Measurements from ENCODE around the gene PLIN5.

The PLIN5 gene

GRCh38 chr19:4541114-4541805 lies 6.2 kb upstream of the PLIN5 start:
- no peak for TF ChIP-seq CTCF (IDR thresholded peaks at IDR 0.05; ENCODE audit: low read depth, low read length, missing control alignments)
- H3K4me3 ChIP-seq (ENCODE audit: low read depth, low read length) = no peak overlapping the region
- DNase-seq (ENCODE audit: low read depth) = no peak

- no peak for TF ChIP-seq CTCF (IDR thresholded peaks at IDR 0.05; ENCODE audit: low read depth, low read length, missing control alignments)
- DNase-seq (ENCODE audit: low read depth) = peak; percentile 49
- H3K4me3 ChIP-seq (ENCODE audit: low read depth, low read length) = peak within 1 kb of the TSS; percentile 49
Measured at GRCh38 chr19:4539693-4540581, 4.9 kb upstream of the PLIN5 start, which contains the start of gene LRG1. LRG1 (minus strand) TSS chr19:4540036; CDS start chr19:4540013, 23 bp downstream.

GRCh38 chr19:4539169-4539692 lies 4.2 kb upstream of the PLIN5 start:
- peak overlapping the region; percentile 49 for H3K4me3 ChIP-seq (ENCODE audit: low read depth, low read length)
- DNase-seq (ENCODE audit: low read depth) = no peak
- TF ChIP-seq CTCF (IDR thresholded peaks at IDR 0.05; ENCODE audit: low read depth, low read length, missing control alignments) = no peak

GRCh38 chr19:4538601-4538954 lies 3.6 kb upstream of the PLIN5 start:
- no peak overlapping the region for H3K4me3 ChIP-seq (ENCODE audit: low read depth, low read length)
- no peak for TF ChIP-seq CTCF (IDR thresholded peaks at IDR 0.05; ENCODE audit: low read depth, low read length, missing control alignments)
- DNase-seq (ENCODE audit: low read depth) = no peak

- no peak for DNase-seq (ENCODE audit: low read depth)
- TF ChIP-seq CTCF (IDR thresholded peaks at IDR 0.05; ENCODE audit: low read depth, low read length, missing control alignments) = no peak
- no peak overlapping the region for H3K4me3 ChIP-seq (ENCODE audit: low read depth, low read length)
Measured at GRCh38 chr19:4537953-4538600, 3.1 kb upstream of the PLIN5 start.

GRCh38 chr19:4536798-4537197 lies 1.8 kb upstream of the PLIN5 start:
- TF ChIP-seq CTCF (IDR thresholded peaks at IDR 0.05; ENCODE audit: low read depth, low read length, missing control alignments) = no peak
- no peak overlapping the region for H3K4me3 ChIP-seq (ENCODE audit: low read depth, low read length)
- DNase-seq (ENCODE audit: low read depth) = no peak

All from GM12864 (cell line).